ENCODE data around the gene ZNF768. TPM values are rescaled to one million over a fixed set of nuclear protein-coding genes. Genes with fewer than 3 reads are reported as not detected.
A peak's percentile ranks its signal among the peaks of the same experiment; 100 is the strongest.

ZNF768 gene
- total and polyA plus RNA-seq, 2 of the 13 experiments (the other 11 are each of a cell fraction or from before 2014, with no cell fraction given) = 26.7 to 34.4 TPM

DNA sequence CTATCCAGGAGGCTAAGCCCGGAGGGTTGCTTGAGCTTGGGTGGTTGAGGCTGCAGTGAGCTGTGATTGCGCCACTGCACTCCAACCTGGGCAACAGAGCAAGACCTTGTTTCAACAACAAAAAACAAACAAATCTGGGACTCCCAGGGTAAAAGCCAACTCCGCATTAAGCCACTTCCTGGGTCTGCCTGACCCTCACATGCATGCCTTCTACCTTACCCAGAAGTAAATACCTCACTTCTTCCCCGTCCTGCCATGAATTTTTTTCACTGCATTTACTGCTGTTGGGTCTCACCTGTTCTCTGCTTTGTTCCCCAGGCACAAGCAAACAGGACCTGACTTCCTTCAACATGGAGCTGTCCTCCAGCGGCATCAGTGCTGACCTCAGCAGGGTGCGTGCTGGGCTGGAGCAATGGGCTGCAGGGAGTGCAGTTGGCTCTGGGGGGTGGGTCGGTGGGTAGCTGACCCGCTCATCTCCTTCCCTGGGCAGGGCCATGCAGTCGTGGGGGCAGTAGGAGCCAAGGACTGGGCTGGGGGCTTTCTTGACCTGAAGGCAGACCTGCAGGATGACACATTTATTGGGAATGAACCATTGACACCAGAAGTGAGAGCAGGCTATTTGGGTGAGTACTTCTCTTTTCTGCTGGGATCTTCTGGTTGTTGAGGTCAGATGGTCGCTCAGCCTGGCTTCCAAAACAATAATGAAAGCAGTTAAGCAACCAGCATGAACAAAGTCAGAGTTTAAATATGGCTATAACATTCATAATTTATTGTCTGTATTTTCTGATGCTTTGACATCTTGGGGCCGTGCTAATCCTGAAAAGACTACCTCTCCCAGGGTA is 37.4 kb downstream of the ZNF768 start (continued):
- TF ChIP-seq ZNF816 (CRISPR knock-in tag; IDR thresholded peaks at IDR 0.05; ENCODE audit: borderline replicate concordance) = peak; percentile 39; the same call in 1 of the 2 replicates
- TF ChIP-seq THAP11 (CRISPR knock-in tag; IDR thresholded peaks at IDR 0.05) = peak; percentile 70
- TF ChIP-seq NFE2 (CRISPR knock-in tag; IDR thresholded peaks at IDR 0.05) = no peak
- TF ChIP-seq ZNF17 (CRISPR knock-in tag; IDR thresholded peaks at IDR 0.05) = no peak
- TF ChIP-seq PHF5A (CRISPR knock-in tag; IDR thresholded peaks at IDR 0.05; ENCODE audit: low read depth, unreplicated experiment) = no peak
- TF ChIP-seq PCBP1 (IDR thresholded peaks at IDR 0.05; ENCODE audit: borderline replicate concordance, low read depth, low read length) = no peak
- TF ChIP-seq, protein P1, sequence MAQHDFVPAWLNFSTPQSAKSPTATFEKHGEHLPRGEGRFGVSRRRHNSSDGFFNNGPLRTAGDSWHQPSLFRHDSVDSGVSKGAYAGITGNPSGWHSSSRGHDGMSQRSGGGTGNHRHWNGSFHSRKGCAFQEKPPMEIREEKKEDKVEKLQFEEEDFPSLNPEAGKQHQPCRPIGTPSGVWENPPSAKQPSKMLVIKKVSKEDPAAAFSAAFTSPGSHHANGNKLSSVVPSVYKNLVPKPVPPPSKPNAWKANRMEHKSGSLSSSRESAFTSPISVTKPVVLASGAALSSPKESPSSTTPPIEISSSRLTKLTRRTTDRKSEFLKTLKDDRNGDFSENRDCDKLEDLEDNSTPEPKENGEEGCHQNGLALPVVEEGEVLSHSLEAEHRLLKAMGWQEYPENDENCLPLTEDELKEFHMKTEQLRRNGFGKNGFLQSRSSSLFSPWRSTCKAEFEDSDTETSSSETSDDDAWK (CRISPR knock-in tag; IDR thresholded peaks at IDR 0.05) = no peak
- TF ChIP-seq ZNF160 (CRISPR knock-in tag; IDR thresholded peaks at IDR 0.05) = 0 out of 2 replicates have a peak, but pooled peaks have one; percentile 61
- peak; percentile 65 for TF ChIP-seq ZNF451 (CRISPR knock-in tag; IDR thresholded peaks at IDR 0.05)
- TF ChIP-seq GATAD2A (CRISPR knock-in tag; IDR thresholded peaks at IDR 0.05) = peak; percentile 88
- peak; percentile 38; the same call in 1 of the 2 replicates for TF ChIP-seq SRY (CRISPR knock-in tag; IDR thresholded peaks at IDR 0.05)
- TF ChIP-seq, protein P2, sequence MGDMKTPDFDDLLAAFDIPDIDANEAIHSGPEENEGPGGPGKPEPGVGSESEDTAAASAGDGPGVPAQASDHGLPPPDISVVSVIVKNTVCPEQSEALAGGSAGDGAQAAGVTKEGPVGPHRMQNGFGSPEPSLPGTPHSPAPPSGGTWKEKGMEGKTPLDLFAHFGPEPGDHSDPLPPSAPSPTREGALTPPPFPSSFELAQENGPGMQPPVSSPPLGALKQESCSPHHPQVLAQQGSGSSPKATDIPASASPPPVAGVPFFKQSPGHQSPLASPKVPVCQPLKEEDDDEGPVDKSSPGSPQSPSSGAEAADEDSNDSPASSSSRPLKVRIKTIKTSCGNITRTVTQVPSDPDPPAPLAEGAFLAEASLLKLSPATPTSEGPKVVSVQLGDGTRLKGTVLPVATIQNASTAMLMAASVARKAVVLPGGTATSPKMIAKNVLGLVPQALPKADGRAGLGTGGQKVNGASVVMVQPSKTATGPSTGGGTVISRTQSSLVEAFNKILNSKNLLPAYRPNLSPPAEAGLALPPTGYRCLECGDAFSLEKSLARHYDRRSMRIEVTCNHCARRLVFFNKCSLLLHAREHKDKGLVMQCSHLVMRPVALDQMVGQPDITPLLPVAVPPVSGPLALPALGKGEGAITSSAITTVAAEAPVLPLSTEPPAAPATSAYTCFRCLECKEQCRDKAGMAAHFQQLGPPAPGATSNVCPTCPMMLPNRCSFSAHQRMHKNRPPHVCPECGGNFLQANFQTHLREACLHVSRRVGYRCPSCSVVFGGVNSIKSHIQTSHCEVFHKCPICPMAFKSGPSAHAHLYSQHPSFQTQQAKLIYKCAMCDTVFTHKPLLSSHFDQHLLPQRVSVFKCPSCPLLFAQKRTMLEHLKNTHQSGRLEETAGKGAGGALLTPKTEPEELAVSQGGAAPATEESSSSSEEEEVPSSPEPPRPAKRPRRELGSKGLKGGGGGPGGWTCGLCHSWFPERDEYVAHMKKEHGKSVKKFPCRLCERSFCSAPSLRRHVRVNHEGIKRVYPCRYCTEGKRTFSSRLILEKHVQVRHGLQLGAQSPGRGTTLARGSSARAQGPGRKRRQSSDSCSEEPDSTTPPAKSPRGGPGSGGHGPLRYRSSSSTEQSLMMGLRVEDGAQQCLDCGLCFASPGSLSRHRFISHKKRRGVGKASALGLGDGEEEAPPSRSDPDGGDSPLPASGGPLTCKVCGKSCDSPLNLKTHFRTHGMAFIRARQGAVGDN (CRISPR knock-in tag; IDR thresholded peaks at IDR 0.05) = peak; percentile 78
- TF ChIP-seq RBAK (CRISPR knock-in tag; IDR thresholded peaks at IDR 0.05) = no peak
- TF ChIP-seq NR1H2 (CRISPR knock-in tag; IDR thresholded peaks at IDR 0.05; ENCODE audit: borderline replicate concordance, low read depth) = no peak
- peak; percentile 70; the same call in 1 of the 2 replicates for TF ChIP-seq KAT8 (CRISPR knock-in tag; IDR thresholded peaks at IDR 0.05)
- TF ChIP-seq ZNF788 (CRISPR knock-in tag; IDR thresholded peaks at IDR 0.05; ENCODE audit: borderline replicate concordance) = peak; percentile 52; the same call in 1 of the 2 replicates
- peak; percentile 80; the same call in 1 of the 2 replicates for TF ChIP-seq ZNF232 (CRISPR knock-in tag; IDR thresholded peaks at IDR 0.05; ENCODE audit: borderline replicate concordance)
- TF ChIP-seq, protein P3, sequence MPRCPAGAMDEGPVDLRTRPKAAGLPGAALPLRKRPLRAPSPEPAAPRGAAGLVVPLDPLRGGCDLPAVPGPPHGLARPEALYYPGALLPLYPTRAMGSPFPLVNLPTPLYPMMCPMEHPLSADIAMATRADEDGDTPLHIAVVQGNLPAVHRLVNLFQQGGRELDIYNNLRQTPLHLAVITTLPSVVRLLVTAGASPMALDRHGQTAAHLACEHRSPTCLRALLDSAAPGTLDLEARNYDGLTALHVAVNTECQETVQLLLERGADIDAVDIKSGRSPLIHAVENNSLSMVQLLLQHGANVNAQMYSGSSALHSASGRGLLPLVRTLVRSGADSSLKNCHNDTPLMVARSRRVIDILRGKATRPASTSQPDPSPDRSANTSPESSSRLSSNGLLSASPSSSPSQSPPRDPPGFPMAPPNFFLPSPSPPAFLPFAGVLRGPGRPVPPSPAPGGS (CRISPR knock-in tag; IDR thresholded peaks at IDR 0.05) = no peak
- TF ChIP-seq, protein P4, sequence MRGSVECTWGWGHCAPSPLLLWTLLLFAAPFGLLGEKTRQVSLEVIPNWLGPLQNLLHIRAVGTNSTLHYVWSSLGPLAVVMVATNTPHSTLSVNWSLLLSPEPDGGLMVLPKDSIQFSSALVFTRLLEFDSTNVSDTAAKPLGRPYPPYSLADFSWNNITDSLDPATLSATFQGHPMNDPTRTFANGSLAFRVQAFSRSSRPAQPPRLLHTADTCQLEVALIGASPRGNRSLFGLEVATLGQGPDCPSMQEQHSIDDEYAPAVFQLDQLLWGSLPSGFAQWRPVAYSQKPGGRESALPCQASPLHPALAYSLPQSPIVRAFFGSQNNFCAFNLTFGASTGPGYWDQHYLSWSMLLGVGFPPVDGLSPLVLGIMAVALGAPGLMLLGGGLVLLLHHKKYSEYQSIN (CRISPR knock-in tag; IDR thresholded peaks at IDR 0.05; ENCODE audit: borderline replicate concordance) = no peak
- TF ChIP-seq ZNF782 (CRISPR knock-in tag; IDR thresholded peaks at IDR 0.05; ENCODE audit: borderline replicate concordance) = no peak
- TF ChIP-seq NBN (conservative IDR thresholded peaks at IDR 0.05) = no peak
- no peak for TF ChIP-seq ZFP62 (CRISPR knock-in tag; IDR thresholded peaks at IDR 0.05)

Data from HepG2 (cell line).